Effector CD4-positive, alpha-beta T cell (primary cell): ENCODE data around the gene PRDM16.

Experiments used
- DNase-seq: peaks from one replicate; pipeline ENCODE4 v3.0.0-alpha.2; 2020

PRDM16 gene

DNA sequence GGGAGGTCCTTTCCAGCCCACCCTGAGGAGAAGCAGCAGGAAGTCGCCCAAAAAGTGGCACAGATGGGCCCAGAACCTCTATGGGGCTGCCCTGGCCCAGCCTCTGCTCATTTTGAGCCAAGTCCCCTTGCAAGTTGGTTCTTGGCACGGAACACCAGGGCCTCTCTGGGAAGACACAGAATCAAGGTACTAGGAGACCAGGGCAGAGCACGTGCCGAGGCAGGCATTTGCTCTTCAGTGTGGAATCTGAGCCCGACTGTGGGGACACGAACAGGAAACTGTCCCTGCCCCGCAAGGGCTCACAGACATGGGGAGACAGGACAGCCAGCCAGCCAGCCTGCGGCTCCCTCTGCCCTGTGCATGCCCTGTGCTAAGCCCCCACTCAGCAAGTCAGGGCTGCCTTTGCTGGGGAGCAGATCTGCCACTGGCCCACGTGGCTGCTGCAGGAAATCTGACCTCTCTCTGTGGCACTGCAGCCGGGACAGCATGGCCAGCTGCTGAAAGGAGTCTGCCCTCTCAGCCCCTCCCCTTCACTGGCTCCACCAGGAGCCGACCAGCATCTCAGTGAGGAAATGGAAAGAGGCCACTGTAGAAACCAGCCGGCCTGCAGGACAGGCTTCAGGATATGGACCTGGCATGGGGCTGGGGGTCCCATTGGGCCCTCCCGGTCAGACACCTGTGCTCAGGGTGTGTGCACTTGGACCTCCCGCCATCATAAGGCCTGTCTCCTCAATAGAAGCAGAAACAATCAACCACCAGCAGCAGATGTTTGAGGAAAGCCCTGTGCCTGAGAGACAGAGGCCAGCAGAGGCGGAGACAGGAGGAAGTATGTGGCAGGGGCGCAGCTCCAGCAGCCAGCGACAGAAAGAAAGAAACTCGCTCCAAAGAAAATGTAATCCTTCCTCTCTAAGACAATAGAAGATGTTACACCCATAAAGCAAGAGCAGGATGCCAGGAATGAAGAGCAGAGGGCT lies 389.2 kb downstream of the PRDM16 start:
- DNase-seq = no peak

DNA sequence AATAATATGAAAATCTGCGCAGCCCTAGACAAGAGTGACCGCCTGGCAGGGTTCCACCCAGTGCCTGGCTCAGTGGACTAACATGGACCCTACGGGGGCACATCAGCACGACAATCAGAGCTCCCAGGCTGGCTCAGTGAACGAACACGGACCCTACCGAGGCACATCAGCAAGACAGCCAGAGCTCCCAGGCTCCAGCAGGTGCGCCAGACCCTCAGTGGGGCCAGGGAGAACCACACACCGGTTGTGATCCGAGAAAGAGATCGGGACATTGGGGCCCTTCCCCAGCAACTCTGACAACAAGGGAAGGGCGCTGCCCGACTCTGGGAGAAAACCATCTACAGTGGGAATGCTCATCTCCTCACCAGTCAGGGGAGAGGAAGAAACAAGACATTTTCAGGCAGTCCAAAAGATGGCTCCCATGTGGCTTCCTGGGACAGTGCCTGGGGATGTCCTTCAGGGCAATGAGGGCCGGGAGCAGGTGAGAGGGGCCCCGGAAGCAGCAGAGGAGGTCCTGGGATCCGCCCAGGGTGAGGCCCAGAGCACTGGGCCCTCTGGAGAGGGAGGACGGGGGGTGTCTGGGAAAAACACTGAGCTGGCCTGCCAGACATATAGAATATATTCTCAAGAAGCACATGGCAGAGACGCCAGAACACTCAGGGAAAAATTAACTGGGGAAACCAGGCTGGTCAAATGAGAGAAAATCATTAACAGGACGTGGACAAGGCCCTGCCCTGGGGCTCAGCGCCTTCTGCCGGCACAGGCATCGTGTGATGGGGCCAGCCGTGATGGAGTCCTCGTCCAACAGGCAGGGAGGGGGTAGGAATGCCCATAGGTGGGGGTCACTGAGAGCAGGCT lies 390.3 kb downstream of the PRDM16 start:
- DNase-seq = no peak

DNA sequence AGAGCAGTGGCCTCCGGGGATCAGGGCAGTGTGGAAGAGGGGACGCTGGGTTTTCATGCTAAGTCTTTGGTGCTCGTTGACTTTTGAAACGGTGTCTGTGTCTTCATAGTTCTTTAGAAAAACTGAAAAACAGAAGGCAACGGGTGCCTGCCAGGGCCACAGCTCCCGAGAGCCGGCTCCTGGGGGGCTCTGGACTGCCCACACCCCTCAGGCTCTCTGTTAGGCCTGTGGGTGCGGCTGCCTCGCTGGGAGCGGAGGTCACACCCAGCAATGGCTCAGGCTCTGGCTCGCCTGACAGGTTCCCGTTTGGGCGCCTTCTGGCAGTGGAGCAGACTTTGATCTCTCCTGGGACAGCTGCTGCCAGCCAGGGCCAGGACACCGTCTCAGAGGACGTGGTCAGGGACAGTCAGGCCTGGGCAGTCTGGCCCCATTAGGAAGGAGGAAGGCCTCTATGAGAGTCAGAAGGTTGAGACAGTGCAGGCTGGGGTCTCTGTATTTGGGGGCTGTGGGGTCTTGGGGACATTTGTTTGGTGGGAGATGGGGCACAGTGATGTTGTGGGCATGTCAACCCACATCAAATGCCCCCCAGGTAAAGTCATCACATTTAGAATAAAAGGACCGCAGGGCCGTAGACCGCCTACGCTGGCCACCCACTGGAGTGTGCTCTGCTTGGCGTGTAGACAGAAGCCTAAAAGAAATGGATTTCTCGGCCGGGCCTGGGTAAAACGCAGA lies 391.1 kb downstream of the PRDM16 start:
- DNase-seq = no peak

DNA sequence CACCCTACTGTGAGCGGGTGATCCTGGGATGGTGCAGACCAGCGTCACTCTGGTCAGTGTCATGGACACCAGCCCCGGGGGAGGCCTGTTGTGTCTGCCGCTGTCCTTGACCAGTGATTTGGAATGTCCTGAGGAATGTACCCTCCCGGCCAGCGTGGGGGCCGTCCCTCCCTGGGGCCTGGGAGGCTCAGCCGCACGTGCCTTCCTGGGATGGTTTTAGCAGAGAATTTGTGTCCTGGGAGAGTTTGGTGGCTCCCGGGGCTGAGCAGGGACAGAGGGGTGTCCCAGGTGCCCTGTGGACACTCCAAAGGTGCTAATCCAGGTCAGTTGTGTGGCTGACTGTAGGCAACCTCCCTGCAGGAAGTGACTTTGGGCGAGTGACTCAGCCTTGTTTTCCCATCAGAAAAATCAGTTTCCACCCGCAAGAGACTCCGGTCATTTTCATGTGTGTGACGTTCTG lies 391.7 kb downstream of the PRDM16 start:
- DNase-seq = no peak

DNA sequence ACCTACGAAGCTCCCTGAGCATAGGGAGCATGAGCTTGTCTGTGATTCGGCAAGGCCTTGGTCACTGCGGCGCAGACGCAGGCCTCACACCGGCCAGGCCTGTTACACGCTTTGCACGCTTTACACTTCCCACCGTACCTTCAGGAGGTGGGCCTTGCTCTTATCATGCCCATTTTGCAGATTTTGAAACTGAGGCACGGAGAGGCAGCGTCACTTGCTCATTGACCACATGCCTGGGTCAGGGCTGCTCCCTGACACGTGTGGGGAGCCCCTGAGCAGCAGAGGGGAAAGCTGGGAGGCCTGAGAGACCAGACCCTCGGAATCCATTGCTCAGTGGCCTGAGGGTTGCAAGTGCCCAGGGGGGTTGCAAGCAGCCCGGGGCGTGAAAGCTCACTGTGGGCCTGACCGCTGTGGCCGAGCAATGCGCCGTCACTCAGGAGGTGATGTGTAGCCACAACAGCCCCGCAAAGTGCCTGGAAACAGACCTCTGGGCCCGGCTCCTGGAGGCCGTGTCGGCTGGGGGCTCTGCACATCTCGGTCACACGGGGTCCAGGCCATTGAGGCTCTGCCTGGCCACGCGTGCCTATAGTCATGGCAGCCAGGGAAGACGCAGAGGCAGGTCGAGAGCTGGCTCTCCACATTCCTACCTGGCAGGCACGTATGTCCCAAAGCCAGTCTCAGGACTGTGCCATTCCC lies 392.4 kb downstream of the PRDM16 start:
- no peak for DNase-seq

DNA sequence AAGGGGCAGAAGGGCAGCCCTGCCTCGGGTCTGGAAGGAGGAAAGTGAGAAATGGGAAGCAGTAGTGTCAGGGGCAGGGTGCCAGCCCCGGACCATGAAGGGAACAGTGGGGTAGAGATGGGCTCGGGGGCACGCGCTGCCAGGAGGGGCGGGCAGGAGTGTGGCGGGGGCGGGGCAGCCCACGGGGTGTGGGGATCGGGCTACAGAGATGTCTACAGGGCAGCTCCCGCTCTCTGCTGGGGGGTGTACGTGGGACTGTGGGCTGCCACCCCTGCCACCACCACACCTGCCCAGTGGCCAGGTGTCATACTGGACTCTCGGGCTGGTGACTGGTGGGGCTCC lies 392.9 kb downstream of the PRDM16 start:
- DNase-seq = no peak

DNA sequence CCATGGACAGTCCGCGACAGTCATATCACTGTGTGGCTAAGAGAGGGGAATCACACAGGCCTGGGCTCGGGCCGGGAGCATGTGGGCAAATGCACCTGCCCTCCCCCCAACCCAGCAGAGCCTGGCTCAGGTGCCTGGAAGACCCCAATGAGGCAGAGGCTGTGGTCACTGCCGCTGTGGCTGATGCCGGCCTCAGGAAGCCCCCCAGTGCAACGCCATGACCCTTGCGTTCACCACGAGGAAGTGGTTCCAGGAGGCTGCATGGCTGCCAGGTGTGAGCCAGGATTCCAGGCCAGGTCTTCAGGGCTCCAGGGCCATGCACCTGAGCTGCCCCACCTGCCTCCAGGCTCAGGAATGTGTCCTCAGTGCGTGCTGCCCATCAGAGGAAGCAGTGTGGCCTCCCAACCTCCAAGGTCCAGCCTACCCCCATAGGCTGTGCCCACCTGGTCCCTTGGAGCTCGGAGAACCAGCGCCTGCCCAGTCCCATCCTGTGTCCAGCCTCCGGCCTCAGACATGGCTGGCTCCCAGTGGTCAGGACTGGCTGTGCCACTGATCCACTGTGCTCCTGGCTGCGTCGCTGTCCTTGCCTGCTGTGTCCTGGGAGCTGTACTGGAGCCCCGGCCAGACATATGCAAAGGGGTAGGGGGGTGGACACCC lies 393.5 kb downstream of the PRDM16 start:
- DNase-seq = no peak

DNA sequence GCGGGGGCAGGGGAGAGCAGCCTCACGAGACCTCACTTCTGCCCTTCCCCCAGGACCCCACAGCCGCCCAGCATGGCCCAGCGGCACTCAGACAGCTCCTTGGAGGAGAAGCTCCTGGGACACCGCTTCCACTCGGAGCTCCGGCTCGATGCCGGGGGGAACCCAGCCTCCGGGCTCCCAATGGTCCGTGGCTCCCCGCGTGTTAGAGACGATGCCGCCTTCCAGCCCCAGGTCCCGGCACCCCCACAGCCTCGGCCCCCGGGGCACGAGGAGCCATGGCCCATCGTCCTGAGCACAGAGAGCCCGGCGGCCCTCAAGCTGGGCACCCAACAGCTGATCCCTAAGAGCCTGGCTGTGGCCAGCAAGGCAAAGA lies 394.0 kb downstream of the PRDM16 start:
- DNase-seq = no peak

DNA sequence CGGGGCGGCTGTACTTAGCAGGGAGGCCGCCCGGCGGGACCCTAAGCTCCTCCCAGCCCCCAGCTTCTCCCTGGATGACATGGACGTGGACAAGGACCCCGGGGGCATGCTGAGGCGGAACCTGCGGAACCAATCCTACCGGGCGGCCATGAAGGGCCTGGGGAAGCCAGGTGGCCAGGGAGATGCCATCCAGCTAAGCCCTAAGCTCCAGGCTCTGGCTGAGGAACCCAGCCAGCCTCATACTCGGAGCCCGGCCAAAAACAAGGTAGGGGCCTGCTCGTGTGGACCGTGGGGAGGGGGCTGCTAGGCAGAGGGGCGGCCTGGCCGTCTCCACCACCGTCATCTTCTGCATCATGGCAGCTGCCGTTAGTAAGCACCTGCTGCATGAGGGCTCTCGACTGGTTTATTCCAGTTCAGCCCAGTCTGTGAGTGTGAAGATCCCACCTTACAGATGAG lies 394.4 kb downstream of the PRDM16 start:
- no peak for DNase-seq

DNA sequence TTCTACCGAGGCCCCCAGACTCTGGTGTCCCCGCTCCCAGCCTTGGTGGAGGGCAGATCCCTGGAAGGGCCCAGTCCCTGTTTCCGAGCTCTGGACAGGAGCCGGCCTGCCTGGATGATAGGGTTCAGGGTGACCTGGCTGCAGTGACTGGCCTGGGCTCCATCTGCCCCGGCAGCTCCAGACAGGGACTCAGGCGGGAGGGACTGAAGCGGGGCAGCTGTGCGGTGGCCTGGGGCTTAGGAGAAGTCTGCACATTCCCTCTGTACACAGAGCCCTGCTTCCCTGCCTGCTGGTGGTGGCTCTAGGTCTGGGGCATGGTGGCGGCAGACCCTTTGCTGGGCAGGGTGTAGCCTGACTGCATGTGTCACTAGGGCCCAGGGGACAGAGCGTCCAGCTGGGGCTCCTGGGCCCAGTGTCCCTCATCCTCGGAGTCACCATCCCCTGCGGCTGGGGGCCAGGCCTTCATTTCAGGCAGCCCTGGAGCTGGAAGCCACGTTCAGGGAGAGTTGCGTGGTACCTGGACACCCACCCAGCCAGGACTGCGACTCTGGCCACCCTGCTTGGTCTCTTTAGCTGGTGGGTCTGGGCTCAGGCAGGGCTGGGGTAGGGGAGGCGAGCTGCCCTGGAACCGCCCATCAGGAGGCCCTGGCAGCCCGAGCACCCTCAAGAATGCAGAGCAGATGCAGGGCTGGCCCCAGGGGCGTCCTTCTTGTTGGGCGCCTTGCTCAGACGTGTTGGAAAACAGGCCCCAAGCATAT lies 395.1 kb downstream of the PRDM16 start:
- no peak for DNase-seq

DNA sequence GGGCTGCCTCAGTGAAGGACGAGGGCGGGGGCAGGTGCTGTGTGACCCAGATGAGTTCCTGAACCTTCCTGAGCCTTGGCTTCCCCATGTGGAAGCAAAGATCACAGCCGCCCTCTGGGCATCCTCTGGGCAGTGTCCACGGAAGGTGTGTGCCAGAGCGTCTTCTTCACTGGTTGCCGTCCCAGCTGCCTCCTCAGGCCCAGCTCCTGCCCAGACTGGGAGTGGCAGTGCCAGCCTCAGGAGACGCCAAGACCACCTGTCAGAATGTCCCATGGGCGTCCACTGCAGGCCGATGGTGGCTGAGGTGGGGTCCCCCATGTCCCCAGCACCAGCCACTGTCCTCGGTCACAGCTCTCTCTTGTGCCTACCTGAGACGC lies 395.6 kb downstream of the PRDM16 start:
- no peak for DNase-seq

DNA sequence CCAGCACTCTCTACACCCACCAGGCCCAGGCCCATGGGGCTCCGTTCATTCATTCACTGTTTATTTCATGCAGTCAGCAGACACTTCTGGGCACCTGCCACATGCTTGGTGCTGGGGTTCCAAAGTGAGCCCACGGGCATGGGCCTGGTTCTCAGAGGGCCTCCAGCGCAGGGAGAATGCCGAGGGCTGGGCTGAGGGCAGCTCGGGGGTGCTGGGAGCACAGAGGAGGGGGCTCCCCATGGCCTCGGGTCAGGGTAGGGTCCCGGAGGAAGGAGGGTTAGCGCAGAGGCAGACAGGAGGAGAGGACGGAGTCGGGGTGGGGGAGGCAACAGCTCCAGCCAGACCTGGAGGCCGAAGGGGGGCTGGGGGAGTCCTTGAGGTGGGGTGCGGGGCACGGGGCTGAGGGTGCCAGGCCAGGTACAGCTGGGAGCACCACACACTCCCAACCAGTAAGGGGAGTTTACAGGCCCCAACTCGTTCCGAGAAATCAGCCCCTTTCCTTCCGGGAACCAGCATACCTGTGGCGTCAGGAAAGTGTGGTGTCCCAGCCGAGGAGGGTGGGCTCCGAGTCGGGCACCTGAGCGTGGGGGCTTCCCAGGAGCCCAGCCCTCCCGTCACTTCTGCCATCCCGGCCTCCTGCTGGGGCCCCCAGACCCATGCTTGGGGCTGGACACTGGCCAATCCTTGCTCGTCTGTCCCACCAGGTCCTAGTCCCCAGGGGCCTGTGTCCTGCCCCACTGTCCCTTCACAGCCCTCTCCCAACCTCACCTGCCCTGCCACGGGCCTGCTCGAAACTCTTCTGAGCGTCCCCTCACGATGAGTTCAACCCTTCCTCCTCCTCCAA lies 396.3 kb downstream of the PRDM16 start:
- no peak for DNase-seq

DNA sequence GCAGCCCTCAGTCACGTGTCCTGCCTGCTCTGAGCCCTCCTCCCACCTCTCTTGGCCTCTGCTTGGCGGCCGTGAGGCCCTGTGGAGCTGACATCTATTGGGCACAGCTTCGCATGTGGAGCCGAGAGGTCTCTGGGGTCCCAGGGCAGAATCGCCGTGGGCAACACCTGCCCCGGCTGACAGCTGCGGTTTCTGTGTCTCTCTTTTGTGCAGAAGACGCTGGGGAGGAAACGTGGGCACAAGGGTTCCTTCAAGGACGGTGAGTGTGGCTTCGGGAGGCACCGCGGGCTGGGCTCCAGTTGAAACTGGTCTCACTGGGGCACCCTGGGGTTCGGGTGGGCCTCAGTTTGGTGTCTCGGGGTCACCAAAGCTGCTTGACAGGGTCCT lies 396.9 kb downstream of the PRDM16 start:
- no peak for DNase-seq

DNA sequence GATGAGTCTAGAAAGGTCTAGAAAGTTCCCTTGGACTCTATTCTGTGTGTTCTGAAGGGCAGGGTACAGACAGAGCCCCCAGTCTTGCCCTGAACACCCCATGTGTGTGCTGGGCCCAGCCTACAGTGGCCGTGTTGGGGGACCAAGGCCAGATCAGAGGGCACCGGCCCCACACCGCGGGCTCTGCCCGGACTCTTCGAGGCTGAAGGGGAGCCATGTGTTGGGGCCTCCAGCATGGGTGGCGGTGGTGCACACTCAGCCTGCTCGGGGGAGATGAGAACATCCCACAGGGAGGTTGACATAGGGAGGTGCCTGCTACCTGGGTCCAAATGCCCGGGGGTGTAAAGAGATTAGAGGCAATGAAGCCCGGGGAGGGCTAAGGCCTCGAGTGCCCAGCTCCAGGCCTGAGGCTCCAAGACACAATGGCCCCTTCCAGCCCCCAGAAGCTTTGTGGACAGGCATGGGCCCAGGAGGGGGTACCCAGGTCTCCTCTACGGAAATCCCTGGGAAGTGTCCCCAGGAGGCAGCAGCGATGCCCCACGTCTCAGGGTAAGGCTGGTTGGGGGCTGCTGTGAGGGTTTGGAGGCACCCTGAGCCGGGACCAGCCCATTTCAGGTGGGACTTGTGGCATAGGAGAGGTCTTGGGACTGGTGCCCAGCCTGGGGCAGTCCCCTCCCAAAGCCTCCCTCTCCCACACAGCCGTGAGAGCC lies 397.5 kb downstream of the PRDM16 start:
- DNase-seq = no peak

DNA sequence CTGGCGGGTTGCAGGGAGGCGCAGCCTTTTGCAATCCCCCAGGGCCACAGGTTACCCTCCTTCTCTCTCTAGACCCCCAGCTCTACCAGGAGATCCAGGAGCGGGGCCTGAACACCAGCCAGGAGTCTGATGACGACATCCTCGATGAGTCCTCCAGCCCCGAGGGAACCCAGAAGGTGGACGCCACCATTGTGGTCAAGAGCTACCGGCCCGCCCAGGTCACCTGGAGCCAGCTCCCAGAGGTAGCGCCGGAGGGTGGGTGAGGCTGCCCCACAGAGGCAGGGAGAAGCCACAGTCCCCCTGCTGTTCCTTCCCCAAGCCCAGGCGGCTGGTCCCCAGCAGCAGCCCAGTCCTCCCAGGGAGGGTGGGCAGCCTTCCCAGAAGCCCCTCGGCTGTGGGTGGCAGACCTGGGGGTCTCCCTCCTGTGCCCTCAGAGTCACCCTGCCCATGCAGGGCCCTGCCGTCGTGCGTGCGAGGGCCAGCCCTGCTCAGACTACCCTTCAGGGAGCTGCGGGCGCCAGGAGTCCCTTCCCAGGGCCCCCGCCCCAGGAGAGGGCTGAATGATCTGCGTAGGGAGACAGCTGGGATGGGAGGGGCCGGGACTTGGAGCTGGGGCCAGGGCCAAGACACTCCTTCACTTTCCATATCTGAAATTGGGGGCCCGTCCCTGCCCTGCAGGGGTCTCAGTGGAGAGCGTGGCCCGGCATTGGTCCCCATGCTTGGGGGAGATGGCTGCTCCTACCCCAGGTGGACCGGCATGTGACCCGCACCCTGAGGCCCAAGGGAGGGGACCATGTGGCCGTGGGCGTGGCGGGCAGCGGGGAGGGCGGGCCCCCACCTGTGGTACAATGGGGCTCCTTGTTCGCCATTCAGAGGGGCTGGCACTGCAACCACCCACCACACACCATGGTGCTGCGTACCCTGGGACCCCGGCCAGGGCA lies 398.4 kb downstream of the PRDM16 start:
- no peak for DNase-seq

DNA sequence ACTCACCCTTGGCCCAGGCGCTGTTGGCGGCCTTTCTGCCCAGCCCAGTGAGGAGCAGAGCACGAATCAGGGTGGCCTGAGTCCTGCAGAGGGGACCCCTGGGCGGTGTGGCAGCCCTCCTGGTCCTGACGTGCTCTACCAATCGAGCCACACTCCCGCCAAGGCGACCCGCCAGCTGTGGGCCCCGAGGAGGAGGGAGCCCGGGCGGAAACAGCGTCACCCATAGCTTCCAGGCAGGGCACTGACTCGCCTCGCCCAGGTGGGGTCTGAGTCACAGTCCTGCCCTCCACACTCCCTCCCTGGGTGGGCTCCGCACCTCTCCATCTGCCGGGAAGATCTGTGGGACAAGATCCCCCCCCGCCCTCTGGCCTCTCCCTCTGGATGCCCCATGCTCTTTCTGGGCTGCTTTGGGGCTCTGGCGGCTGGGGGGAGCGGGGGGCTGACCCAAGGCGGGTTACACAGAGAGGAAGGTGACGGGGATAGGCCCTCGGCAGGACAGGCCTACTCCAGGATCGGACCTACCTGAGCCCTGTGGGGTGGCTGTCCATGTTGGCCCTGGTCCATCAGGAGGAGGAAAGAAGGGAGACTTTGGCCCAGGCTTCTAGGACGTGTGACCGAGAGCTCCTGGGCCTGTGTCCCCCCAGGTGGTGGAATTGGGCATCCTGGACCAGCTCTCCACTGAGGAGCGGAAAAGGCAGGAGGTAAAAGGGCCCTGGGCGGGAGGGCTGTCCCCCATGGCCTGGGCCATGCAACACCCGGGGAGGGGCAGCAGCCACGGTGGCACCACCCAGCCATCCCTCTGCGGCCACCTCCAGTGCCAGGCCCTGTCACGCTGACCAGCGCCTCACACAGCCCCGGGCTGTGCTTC lies 399.5 kb downstream of the PRDM16 start:
- DNase-seq = no peak
